Smooth muscle cell (in vitro differentiated cells): ENCODE data around the gene CCDC85A. TPM values are rescaled to one million over a fixed set of nuclear protein-coding genes. Genes with fewer than 3 reads are reported as not detected.

Experiments
- DNase-seq: peaks from one replicate; lab custom pipeline; 2025; ENCODE audit not compliant: unreplicated experiment; lab: John Stamatoyannopoulos, UW
- H2AFZ ChIP-seq: fragments of 200-600 bp; sonication (generic); 2 replicates; pipeline ENCODE4 v1.6.0; 2016; ENCODE audit warnings: antibody characterized with exemption, low read depth, mild to moderate bottlenecking
- H3F3A ChIP-seq: fragments of 200-600 bp; sonication (generic); 2 replicates; pipeline ENCODE4 v1.6.0; 2017; ENCODE audit warnings: antibody characterized with exemption, low read depth
- H3K27ac ChIP-seq: fragments of 200-600 bp; sonication (generic); 2 replicates; pipeline ENCODE4 v1.5.1; 2016; ENCODE audit warnings: low read depth, mild to moderate bottlenecking
- H3K27me3 ChIP-seq: fragments of 200-600 bp; sonication (generic); 2 replicates; pipeline ENCODE4 v1.6.1; 2016; ENCODE audit warnings: low read depth, mild to moderate bottlenecking
- H3K36me3 ChIP-seq: fragments of 200-600 bp; sonication (generic); 2 replicates; pipeline ENCODE4 v1.5.1; 2016; ENCODE audit warnings: low read depth
- H3K4me1 ChIP-seq: fragments of 200-600 bp; sonication (generic); 2 replicates; pipeline ENCODE4 v1.5.1; 2016; ENCODE audit warnings: low read depth
- H3K4me2 ChIP-seq: fragments of 200-600 bp; sonication (generic); 2 replicates; pipeline ENCODE4 v1.6.0; 2016; ENCODE audit warnings: mild to moderate bottlenecking
- H3K4me3 ChIP-seq: fragments of 200-600 bp; sonication (generic); 2 replicates; pipeline ENCODE4 v1.5.1; 2016; ENCODE audit warnings: mild to moderate bottlenecking
- H3K79me2 ChIP-seq: fragments of 200-600 bp; sonication (generic); 2 replicates; pipeline ENCODE4 v1.6.0; 2016; ENCODE audit warnings: low read depth, mild to moderate bottlenecking
- H3K9ac ChIP-seq: fragments of 200-600 bp; sonication (generic); 2 replicates; pipeline ENCODE4 v1.6.0; 2016; ENCODE audit warnings: low read depth
- H3K9me3 ChIP-seq: fragments of 200-600 bp; sonication (generic); replicated peaks from 2 replicates; pipeline ENCODE4 v1.5.1; 2016; ENCODE audit warnings: low read depth
- H4K20me1 ChIP-seq: fragments of 200-600 bp; sonication (generic); 2 replicates; pipeline ENCODE4 v1.6.0; 2016; ENCODE audit warnings: low read depth
- WGBS: methylation state at CpG from one replicate; pipeline ENCODE4 v1.1.7; 2016; ENCODE audit warnings: low lambda C conversion rate; 5-methylcytosine and 5-hydroxymethylcytosine counted together
- polyA plus RNA-seq: library from polyadenylated mRNA; unstranded; fragments of >200 nt; fragmentation: Nextera tagmentation; extraction: Ambion mirVana; gene quantifications from 2 replicates; pipeline ENCODE4 v1.2.1, GENCODE V29; 2016
- total RNA-seq: library from RNA; depleted of rRNA; stranded (reverse); fragments of >200 nt; gene quantifications from 2 replicates; pipeline ENCODE4 v1.2.3, GENCODE V29; 2014
- TF ChIP-seq, protein P1 (sequence below): fragments of 200-600 bp; sonication (generic); IDR thresholded peaks from 2 replicates; pipeline ENCODE4 v1.5.1; 2017; ENCODE audit warnings: borderline replicate concordance, mild to moderate bottlenecking, antibody characterized with exemption; ENCODE audit not compliant: insufficient read depth, poor library complexity, severe bottlenecking

CCDC85A gene
- total and polyA plus RNA-seq, 2 experiments from 2014 or later, result 0.67 to 2.1 TPM

DNA sequence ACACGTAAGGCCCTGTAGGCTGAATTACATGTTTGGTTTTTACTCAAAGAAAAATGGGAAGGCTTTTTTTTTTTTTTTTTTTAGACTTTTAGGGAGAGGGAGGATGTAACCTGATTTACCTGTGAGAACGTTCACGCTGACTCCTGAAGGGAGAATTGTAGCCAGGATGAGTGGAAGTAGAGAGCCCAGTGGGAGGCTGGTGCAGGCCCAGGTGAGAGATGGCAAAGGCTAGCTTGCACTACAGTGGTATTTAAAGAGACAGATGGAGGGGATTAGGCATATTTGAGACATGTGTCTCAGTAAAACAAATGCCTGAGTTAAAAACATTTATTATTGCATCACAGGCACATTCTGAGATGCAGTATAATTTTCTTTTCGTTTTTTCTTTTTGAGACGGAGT, 107.9 kb downstream of the CCDC85A start:
- Histone ChIP-seq H3K4me3 (no peak overlapping the region), H3F3A (no peaks in the 10 kb centered on the region), H3K4me2 (no peak overlapping the region), H3K9ac (no peak overlapping the region), H2AFZ (no peak overlapping the region), H3K79me2 (no peaks in the 10 kb centered on the region), H3K27me3 (no peaks in the 10 kb centered on the region), H3K36me3 (no peaks in the 10 kb centered on the region), H3K9me3 (no peaks in the 10 kb centered on the region), H3K27ac (no peak overlapping the region), H3K4me1 (no peaks in the 10 kb centered on the region), H4K20me1 (no peaks in the 10 kb centered on the region)
- no peak for DNase-seq
- TF ChIP-seq, protein P1, sequence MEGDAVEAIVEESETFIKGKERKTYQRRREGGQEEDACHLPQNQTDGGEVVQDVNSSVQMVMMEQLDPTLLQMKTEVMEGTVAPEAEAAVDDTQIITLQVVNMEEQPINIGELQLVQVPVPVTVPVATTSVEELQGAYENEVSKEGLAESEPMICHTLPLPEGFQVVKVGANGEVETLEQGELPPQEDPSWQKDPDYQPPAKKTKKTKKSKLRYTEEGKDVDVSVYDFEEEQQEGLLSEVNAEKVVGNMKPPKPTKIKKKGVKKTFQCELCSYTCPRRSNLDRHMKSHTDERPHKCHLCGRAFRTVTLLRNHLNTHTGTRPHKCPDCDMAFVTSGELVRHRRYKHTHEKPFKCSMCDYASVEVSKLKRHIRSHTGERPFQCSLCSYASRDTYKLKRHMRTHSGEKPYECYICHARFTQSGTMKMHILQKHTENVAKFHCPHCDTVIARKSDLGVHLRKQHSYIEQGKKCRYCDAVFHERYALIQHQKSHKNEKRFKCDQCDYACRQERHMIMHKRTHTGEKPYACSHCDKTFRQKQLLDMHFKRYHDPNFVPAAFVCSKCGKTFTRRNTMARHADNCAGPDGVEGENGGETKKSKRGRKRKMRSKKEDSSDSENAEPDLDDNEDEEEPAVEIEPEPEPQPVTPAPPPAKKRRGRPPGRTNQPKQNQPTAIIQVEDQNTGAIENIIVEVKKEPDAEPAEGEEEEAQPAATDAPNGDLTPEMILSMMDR, result no peak
- WGBS, result 86% methylated on average over 5 of the region's 5 CpGs

DNA sequence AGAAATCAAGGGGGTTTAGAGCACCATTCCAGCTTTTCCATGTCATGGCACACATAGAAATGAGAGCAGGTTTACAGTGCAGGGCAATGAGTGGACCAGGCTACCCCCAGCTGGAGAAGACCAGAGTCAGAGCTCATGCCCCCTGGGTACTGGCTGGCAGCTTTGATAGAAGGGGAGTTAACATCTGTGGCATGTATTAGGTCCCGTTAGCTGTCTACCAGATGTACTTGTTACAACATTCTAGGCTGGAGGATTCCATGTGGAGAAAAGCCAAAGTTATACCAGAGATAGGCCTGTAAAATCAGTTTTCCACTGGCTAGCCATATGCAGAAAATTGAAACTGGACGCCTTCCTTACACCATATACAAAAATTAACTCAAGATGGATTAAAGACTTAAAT, 109.2 kb downstream of the CCDC85A start:
- Histone ChIP-seq H3K9me3 (no peaks in the 10 kb centered on the region), H2AFZ (no peak overlapping the region), H3F3A (no peaks in the 10 kb centered on the region), H3K9ac (no peak overlapping the region), H3K4me2 (no peak overlapping the region), H3K27ac (no peak overlapping the region), H3K27me3 (no peaks in the 10 kb centered on the region), H3K4me3 (no peak overlapping the region), H3K4me1 (no peaks in the 10 kb centered on the region), H3K36me3 (no peaks in the 10 kb centered on the region), H3K79me2 (no peaks in the 10 kb centered on the region), H4K20me1 (no peaks in the 10 kb centered on the region)
- TF ChIP-seq, protein P1, result no peak
- WGBS, result 100% methylated on average over 2 of the region's 2 CpGs
- DNase-seq, result no peak

DNA sequence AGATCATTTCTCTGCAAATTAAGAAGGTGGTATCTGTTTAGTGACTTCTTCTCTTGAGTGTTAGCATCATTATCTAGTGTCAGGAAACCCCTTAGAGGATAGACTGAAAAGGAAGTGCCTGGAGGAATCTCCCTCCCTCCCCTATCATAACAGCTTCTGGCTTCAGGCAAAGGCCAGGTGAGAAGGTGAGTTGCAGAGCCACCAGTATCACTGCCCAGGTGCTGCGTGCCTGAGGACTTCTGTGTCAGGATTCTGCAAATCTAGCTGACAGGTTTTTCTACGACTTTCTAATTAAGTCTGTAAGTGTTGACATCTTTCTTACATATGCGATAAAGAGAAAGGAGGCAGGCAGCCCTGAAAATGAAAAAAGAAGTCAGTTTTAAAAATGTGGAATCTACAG, 111.9 kb downstream of the CCDC85A start:
- Histone ChIP-seq H3K79me2 (no peaks in the 10 kb centered on the region), H3K27ac (no peak overlapping the region), H3K27me3 (no peaks in the 10 kb centered on the region), H3F3A (no peaks in the 10 kb centered on the region), H4K20me1 (no peaks in the 10 kb centered on the region), H3K9ac (no peak overlapping the region), H3K4me2 (no peak overlapping the region), H3K36me3 (no peaks in the 10 kb centered on the region), H3K9me3 (no peaks in the 10 kb centered on the region), H3K4me1 (no peaks in the 10 kb centered on the region), H3K4me3 (no peak overlapping the region), H2AFZ (no peak overlapping the region)
- TF ChIP-seq, protein P1, result no peak
- DNase-seq, result no peak
- WGBS, result 58% methylated on average over 3 of the region's 3 CpGs

DNA sequence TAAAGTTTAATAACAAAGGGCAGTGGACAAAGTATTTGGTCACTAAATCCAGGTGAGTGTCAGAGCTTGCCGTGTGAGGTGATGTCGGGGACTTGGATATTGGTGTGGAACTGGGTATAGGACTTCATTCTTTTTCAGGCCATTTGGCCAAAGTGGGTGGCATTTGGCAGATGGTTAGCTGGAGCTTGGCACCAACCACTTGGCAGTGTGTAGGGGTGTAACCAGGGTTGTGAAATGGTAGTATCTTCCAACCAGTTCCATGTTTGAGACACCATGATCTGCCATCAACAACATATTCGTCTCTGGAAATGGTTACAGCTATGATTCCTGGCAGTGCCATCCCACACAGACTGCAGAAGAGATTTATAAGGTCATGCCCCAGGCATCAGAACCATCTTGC, 113.9 kb downstream of the CCDC85A start:
- H4K20me1 ChIP-seq, result no peaks in the 10 kb centered on the region

More for the DNA sequence above, 113.9 kb downstream of the CCDC85A start:
- no peak overlapping the region for H3K27ac ChIP-seq
- no peak overlapping the region for H2AFZ ChIP-seq
- H3F3A ChIP-seq, result no peaks in the 10 kb centered on the region
- no peak overlapping the region for H3K9ac ChIP-seq
- H3K4me2 ChIP-seq, result no peak overlapping the region
- H3K36me3 ChIP-seq, result no peaks in the 10 kb centered on the region
- no peaks in the 10 kb centered on the region for H3K9me3 ChIP-seq
- 95% methylated on average over 3 of the region's 3 CpGs for WGBS
- H3K27me3 ChIP-seq, result no peaks in the 10 kb centered on the region
- DNase-seq, result no peak
- H3K4me3 ChIP-seq, result no peak overlapping the region
- no peaks in the 10 kb centered on the region for H3K79me2 ChIP-seq
- TF ChIP-seq, protein P1, result no peak
- H3K4me1 ChIP-seq, result no peaks in the 10 kb centered on the region
